ENCODE data around the gene LYRM4. TPM values are rescaled to one million over a fixed set of nuclear protein-coding genes. Genes with fewer than 3 reads are reported as not detected.
A peak's percentile ranks its signal among the peaks of the same experiment; 100 is the strongest.
"Not testable (repeated sequence)": the region's sequence is repeated elsewhere in the genome, so short reads cannot be mapped to it uniquely, and the experiment has no call there.

LYRM4 gene
- total RNA-seq, 1 donor from 2014 or later, result 20.9 TPM

DNA sequence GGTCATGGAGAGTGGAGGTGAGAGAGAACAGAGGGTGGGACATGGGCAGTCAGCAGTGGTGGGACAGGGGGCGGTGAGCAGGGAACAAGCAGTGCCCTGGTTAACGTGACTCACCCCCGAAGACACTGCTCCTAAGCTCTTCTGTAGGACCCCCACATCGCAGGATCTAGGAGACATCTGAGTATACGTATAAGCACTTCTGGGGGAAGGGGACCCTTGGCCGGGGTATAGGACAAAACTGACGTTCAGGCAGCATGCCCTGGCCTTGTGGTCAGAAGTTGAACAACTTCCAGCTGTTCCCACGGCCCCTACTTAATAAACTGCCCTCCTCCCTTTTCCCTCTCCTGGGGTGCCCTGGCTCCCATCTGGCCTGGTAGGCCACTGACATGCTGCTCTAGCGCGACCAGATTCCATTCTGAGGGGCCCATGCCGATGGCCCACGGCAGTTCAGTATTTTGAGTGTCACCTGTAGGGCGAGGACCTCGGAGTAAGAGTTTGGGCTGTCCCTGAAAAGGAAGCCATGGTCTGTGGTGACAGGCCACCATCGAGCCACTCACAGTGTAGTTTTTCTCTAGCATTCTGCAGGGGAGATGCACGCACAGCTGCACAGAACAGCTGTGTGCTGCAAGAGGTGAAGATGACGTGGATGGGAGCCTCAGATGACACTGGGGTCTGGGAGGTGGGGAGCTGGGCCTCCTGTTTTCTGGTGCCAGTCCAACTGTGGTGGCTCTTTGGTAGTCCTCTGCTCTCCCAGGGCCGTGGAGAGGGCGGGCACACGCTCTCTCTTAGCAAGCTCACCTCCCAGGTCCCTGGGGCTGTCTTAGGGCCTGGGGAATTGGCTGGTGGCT lies 137.2 kb downstream of the LYRM4 start:
- DNase-seq (ENCODE audit: low read depth), result no peak

DNA sequence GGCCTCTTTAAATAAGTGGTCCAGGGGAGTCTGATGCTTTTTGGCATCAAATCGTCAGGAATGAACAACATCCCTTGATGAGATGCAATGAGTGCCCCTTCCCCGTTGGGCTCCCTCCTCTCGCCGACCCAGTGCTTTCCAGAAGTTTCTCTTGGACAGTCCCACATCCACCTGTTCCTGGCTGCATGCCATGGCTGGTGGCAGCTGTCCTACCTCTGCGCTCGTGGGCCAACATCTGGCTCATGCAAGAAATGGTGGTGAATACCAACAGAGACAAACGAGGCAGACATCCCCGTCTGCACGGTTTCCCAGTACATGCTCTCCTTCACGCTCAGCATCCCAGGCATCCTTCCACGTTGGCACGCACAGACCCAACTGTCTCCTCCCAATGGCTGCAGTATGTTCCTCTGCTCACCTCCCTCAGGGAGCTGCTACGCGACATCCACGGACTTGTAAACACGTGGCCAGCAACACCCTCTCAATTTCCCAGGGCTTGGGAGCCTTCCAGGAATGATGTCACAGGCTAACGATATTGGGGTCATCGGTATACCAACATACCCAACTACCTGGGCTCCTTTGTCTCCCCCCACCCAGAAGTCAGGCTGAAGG lies 138.1 kb downstream of the LYRM4 start:
- no peak for DNase-seq (ENCODE audit: low read depth)

DNA sequence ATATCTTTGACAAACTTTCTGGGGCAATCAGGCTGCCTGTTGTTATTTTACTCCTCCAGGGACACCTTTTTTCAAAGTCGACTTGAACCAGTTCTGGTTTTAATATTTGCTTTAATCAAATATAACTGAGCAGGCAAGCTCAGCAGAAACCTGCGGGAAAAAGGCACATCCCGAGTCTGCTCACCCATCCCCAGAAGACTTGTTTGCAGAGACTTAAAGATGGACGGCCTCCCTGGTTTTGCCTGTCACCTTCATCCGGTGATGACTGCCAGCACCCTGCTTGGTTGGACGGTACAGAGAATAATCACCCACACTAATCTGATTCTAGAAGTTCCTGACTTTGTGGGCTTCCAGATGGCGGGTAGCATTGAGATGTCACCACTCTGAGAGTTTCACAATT lies 138.8 kb downstream of the LYRM4 start:
- no peak for DNase-seq (ENCODE audit: low read depth)

DNA sequence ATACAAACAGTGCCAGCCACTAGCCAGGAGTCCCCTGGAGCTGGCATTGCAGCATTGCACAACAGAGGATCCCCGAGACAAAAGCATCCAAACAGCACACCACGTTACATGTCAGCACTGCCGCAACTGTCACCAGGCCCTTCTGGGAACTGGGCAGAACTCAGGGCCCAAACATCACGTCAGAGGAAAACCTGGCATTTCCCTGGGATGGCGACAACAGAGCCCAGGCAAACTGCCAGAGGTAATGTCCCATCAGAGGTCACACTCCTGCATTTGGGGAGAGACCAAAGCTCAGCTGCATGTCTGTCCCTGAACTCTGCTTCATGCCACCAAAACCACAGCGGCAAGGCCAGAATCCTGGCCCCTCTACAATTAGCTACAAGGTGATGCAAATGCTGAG lies 139.3 kb downstream of the LYRM4 start:
- no peak for DNase-seq (ENCODE audit: low read depth)

DNA sequence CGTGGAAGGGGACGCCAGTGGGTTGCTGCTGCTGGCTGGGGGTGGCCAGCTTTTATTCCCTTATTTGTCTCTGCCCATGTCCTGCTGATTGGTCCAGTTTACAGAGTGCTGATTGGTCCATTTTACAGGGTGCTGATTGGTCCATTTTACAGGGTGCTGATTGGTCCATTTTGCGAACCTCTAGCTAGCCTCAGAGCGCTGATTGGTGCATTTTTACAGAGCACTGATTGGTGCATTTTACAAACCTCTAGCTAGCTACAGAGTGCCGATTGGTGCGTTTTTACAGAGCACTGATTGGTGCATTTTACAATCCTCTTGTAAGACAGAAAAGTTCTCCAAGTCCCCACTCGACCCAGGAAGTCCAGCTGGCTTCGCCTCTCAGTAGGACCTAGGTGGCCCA lies 140.2 kb downstream of the LYRM4 start:
- not testable (repeated sequence) for DNase-seq (ENCODE audit: low read depth)

DNA sequence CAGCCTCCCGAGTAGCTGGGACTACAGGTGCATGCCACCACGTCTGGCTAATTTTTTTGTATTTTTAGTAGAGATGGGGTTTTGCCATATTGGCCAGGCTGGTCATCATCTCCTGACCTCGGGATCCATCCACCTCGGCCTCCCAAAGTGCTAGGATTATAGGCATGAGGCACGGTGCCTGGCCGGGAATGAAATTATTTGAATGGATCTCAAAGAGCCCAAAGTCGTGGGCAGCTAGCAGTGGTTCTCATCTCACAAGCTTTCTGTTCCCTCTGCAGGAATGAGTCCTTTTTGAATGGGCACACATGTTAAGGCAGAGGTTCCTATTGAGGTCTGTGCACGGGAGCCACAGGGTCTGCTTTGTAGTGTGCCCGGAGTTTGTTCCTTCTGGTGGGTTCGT lies 140.7 kb downstream of the LYRM4 start:
- DNase-seq (ENCODE audit: low read depth), result no peak

DNA sequence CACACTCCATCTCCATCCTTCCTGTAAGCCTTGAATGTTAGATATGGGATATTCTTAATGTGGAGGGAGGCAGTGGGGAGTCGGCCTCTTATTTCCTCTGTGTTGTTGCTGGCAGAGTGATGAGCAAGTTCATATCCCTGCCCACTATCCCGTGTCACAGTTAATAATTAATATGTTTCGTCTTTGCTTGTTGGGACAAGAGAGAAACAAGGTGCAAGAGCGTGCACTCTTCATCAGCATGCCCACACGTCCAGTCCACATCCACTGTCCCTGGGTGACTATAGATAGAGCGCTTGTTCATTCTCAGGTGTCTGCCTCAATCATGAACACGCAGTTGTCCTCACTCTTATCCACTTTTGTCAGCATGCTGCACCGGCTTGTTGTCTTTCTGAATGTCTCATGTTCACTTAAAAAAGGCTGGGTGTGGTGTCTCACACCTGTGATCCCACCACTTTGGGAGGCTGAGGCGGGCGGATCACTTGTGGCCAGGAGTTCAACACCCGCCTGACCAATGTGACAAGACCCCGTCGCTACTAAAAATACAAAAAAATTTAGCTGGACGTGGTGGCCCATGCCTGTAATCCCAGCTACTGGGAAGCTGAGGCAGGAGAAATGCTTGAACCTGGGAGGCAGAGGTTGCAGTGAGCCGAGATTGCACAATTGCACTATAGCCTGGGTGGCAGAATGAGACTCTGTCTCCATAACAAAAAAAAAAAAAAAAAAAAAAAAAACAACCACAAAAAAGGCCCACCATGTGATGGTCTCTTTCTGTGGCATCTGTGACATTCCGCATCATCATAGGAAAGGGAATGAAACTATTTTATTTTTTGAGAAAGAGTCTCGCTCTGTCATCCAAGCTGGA lies 141.4 kb downstream of the LYRM4 start:
- no peak for DNase-seq (ENCODE audit: low read depth)

DNA sequence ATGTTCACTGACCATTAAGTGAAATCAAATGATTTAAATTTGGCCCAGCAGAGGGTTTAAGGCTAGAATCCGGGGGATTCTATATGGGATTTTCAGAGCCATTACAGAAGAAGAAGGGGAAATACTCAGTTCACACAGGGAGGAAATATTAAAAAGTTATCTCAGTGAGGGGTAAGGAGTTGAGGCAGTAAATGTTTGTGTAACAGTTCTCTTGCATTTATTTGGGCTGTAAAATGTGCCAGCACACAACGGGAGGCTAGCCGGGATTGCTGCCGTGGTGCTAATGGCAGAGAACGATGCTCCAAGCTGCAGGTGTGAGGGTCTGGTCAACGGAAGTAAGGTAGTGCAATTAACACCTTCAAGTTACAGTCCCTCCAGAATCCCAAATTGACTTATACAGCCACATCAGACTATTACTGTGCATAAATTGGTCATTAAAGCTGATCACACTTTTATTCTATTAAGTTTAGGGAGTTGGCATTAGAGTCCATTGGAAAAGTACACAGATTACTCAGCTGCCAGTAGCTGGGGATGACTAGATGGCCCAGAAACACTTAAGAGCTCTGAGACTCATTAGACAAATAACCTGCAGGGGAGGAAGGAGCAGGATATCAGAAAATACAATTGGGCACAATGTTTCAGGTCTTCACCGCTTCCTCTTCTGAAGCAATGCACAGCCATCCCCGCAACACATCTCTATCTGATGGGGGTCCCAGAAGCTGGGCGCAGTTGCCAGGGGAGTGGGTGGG lies 144.3 kb downstream of the LYRM4 start:
- DNase-seq (ENCODE audit: low read depth), result no peak

DNA sequence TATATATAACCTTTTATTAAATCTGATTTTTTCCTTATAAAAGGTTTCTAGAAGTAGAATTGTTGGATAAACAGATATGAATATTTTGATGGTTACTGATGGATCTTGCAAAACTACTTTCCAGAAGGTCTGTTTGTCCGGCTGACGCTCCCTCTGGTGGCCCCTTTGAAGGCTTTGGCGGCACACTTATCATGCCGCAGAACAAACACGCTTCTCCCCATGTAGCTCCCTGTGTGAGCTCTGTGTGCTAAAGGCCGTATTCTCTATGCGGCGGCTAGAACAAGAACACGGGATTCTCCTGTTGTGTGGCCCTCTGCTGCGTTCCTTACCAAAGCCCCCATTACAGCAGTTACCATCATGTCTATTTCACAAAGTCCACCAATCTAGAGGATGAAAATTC lies 145.6 kb downstream of the LYRM4 start:
- DNase-seq (ENCODE audit: low read depth), result no peak

DNA sequence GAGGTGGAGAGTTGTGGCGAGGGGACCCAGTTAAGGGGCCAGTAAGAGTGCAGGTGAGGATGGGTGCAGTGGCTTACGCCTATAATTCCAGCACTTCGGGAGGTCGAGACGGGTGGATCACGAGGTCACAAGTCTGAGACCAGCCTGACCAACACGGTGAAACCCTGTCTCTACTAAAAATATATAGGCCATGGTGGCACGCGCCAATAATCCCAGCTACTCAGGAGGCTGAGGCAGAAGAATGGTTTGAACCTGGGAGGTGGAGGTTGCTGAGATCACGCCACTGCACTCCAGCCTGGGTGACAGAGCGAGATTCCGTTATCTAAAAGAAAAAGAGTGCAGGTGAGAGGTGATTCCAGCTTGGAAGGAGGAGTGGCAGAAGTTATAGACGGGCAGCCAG lies 147.7 kb downstream of the LYRM4 start:
- no peak for DNase-seq (ENCODE audit: low read depth)

DNA sequence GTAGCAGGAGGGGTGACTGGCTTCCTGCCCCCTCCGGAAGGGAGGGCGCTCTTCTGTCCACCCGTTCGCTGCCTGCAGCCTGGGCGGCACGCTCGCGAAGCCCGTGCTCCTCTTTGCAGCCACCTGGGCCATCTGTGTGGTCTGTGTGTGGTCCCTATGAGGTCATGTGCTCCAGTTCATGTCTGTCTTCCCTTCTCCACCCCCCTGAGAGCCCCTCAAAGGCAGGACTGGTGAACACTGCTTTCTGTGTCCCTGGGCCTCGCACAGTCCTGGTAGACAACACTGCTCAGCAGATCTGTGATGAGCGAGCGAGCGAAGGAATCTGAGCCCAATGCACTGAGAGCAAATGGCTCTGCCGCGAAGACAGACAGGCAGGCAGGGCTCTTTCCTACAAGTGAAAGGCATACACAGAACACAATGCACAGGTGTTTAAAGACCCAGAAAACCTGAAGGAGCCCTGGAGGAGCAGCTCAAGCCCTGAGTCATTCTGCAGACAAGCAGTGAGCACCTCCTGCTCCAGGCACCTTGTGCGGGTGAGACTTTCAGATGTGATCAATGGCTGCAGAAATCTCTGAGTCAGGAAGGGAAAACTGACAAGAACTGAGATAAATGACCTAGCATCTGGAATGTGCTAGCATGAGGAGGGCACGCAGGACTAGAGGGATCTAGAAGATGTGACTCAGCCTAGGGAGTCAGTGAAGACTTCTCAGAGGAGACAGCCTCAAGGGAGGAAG lies 148.5 kb downstream of the LYRM4 start:
- DNase-seq (ENCODE audit: low read depth), result peak; percentile 27

DNA sequence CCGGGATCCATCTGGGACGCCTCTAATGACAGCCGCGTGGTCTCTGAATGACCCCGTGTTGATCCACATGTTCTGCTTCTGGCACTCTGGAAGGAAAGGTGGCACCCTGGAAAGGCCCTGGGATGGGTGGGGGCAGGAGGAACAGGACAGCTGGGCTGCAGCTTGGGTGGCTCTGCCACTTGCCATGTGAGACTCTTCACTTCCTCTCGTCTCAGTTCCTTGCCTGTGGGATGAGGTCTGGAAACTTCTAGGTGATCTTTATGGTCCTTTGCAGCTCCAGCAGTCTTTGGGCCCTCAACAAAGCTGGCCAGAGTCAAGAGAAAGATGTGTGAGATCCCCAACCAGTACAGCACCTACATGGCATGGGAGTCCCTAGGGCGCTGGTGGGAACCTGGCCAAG lies 149.1 kb downstream of the LYRM4 start:
- no peak for DNase-seq (ENCODE audit: low read depth)

DNA sequence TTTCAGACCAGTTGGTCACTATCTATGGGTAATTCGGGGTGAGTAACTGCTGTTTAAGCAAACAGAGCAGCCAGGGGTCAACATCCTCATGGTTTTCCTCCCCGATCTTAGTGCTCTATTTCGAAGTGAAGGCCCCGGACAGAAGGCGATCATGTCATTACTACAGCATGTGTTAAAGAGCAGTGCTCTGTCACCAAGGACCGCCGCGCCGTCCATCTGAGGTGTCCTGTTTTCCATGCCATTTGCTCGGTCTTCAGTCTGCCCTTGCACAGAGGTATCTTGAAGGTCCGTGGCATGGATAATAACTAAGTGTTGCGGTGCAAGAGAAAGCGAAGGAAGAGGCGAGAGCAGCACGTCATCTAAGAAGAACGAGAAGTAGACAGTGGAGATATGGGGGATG lies 150.5 kb downstream of the LYRM4 start:
- DNase-seq (ENCODE audit: low read depth), result no peak

DNA sequence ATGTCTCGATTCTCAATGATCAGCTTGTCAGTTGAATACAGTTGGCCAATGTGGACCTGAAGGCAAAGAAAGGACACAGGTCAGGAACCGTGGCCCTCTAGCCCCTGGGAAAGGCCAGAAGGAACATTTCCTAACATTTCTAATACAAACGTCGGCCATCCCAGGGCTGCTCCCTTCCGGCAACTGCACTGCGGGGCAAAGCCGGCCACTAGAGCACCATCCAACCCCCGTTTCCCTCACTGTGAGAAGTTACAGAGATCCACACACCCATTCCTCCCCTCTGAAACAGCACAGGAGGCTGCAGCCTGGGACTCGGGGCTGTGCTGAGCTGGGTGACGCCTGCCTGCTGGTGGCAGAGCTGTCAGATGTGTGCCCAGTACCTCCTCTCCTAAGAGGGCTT lies 151.3 kb downstream of the LYRM4 start:
- DNase-seq (ENCODE audit: low read depth), result no peak

DNA sequence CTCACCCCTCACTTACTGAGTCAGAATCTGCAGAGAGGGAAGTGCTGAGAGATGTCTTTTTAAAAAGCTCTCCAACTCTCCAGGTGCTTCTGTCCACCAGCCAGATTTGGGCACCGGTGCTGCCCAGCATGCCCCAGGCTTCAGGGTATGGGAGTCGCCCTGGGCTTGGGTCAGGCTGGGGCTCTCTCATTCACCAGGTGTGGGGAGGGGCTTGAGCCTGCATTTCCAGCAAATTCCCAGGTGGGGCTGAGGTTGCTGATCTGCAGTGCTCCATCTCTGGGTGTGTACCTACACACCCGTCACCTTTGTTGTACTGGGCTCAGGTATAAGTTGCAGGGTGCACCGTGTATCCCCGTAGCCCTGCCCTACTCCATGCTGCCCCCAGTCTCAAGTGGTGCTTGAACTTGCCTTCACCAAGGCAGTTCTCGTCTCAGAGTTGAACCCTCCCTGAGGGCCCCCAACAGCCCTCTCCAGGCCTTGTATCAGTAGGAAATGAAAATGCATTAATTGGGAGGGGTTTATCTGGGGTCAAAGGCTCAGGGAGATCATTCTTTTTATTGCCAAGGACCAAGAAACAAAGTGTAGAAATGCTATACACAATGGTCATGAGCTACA lies 152.1 kb downstream of the LYRM4 start:
- no peak for DNase-seq (ENCODE audit: low read depth)

DNA sequence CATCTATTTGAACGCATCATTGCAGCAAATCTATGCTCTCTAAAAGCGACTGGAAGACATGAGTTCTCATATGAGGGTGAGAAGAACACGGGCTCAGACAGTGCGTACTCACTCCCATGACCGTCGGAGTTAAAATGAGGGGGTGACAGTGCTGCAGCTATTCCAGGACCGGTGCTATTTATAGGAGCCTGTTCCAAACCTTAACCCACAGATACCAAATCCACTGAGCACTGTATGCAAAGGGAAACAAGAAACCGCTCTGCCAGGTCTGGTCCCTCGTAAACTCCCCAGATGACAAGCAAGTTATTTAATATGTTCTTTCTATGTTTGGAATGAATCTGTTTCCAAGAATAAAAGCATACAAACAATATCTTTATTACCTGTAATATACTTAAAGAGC lies 152.7 kb downstream of the LYRM4 start:
- DNase-seq (ENCODE audit: low read depth), result peak; percentile 60

DNA sequence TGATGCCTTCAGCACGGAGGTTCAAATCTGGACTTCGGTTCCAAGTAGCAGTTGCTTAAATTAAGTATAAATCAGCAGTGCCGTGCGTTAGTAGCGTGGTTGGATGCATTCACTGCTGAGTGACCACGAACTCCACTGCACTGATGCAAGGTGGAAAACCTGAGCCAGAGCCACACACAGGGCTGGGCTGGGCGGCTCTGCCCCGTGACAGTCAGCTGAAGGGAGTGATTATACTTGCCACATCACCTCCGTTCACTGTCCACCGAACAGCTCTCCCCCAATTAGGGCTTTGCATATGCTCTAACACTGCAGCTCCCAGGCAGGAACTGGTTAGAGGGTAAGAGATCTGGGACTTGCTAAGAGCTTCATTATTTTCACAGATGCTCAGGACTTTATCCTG lies 153.4 kb downstream of the LYRM4 start:
- no peak for DNase-seq (ENCODE audit: low read depth)

DNA sequence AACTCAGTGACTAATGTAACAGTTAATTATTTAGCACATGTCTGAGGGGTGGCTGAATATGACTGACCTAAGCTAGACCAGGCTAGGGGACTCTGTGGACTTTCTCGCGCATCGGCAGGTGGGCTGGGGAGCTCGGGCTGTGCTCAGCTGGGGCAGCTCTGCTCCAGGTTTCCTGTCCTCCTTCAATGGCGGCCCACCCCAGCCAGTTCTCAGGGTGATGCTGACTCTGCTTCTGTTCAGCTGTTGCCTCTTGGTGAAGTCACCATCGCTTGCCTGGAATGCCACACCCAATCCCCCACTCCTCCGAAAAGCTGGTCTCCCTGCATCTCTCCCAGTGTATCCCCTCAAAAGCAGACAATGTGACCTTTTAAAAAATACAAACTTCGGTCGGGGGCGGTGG lies 155.6 kb downstream of the LYRM4 start:
- DNase-seq (ENCODE audit: low read depth), result no peak

DNA sequence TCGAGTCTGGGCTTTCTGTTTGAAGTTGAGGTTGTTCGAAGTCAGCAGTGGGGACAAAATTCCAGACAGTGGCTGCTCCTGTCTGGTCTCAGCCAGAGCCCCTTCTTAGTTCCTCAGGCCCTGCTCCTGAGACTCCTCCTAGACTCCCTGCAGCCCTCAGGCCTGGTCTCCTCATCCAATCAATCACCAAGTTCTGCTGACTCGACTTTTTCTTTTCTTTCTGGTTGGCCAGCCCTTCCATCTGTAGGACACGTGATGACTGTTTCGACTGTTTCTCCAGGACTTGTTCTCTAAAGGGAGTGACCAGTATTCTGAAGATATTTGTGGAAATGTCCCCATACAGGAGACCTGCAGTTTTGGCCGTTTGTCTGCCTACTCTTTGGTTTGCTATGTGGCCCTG lies 156.1 kb downstream of the LYRM4 start:
- no peak for DNase-seq (ENCODE audit: low read depth)

DNA sequence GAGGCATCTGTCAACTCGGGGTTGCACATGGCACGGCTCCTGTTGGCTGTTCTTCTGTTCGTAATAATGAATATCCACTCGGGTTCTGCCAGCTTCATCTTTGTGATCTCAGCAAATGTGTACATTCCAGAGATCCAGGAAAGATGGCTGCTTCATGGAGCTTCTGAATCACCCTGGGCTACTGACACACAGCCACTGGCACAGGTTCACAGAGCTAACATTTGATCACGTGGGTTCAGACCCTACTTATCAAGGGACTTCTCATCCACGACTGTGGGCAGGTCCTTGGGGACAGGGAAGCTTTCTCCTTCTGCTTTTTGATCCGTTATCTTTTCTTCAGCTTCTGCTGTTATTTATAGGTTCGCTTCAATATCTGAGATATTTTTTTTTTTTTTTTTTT lies 157.5 kb downstream of the LYRM4 start:
- DNase-seq (ENCODE audit: low read depth), result no peak

All from myocyte (in vitro differentiated cells).